Measurements from ENCODE around the gene DPH5.

The DPH5 gene

GRCh38 chr1:101005183-101005582 is 20.4 kb downstream of the DPH5 start:
- H3K4me3 ChIP-seq (ENCODE audit: control insufficient read depth, low read depth, low read length): no peak overlapping the region
- DNase-seq (ENCODE audit: low read depth): no peak
- no peak for TF ChIP-seq CTCF (conservative IDR thresholded peaks at IDR 0.05; ENCODE audit: control insufficient read depth, insufficient read depth, low read depth, low read length)

GRCh38 chr1:101004670-101005069 is 20.9 kb downstream of the DPH5 start:
- DNase-seq (ENCODE audit: low read depth): peak; percentile 68
- no peak for TF ChIP-seq CTCF (conservative IDR thresholded peaks at IDR 0.05; ENCODE audit: control insufficient read depth, insufficient read depth, low read depth, low read length)
- no peak overlapping the region for H3K4me3 ChIP-seq (ENCODE audit: control insufficient read depth, low read depth, low read length)

- TF ChIP-seq CTCF (conservative IDR thresholded peaks at IDR 0.05; ENCODE audit: control insufficient read depth, insufficient read depth, low read depth, low read length): no peak
- DNase-seq (ENCODE audit: low read depth): peak; percentile 82
- H3K4me3 ChIP-seq (ENCODE audit: control insufficient read depth, low read depth, low read length): no peak overlapping the region
These were observed 21.5 kb downstream of the DPH5 start for GRCh38 chr1:101004061-101004460.

- H3K4me3 ChIP-seq (ENCODE audit: control insufficient read depth, low read depth, low read length): no peak overlapping the region
- DNase-seq (ENCODE audit: low read depth): peak; percentile 23
- TF ChIP-seq CTCF (conservative IDR thresholded peaks at IDR 0.05; ENCODE audit: control insufficient read depth, insufficient read depth, low read depth, low read length): no peak
These were observed 22.5 kb downstream of the DPH5 start for GRCh38 chr1:101003012-101003650.

GRCh38 chr1:101002551-101002950 is 23.0 kb downstream of the DPH5 start:
- no peak for TF ChIP-seq CTCF (conservative IDR thresholded peaks at IDR 0.05; ENCODE audit: control insufficient read depth, insufficient read depth, low read depth, low read length)
- DNase-seq (ENCODE audit: low read depth): peak; percentile 33
- no peak overlapping the region for H3K4me3 ChIP-seq (ENCODE audit: control insufficient read depth, low read depth, low read length)

GRCh38 chr1:101000131-101000873 is 25.3 kb downstream of the DPH5 start:
- no peak overlapping the region for H3K4me3 ChIP-seq (ENCODE audit: control insufficient read depth, low read depth, low read length)
- no peak for DNase-seq (ENCODE audit: low read depth)
- TF ChIP-seq CTCF (conservative IDR thresholded peaks at IDR 0.05; ENCODE audit: control insufficient read depth, insufficient read depth, low read depth, low read length): no peak

Measured in fibroblast of mammary gland (primary cell).